B cell (primary cell): ENCODE results near the gene MAPT. TPM values are rescaled to one million over a fixed set of nuclear protein-coding genes. Genes with fewer than 3 reads are reported as not detected.

Experiments
- ATAC-seq: fragments of 200-7000 bp; cut with Tn5 transposase; one replicate; pipeline ENCODE4 v1.10.0; 2021; ENCODE audit warnings: low read depth, mild to moderate bottlenecking, moderate number of reproducible peaks, moderate library complexity
- CTCF ChIA-PET: fragments of 350-600 bp; sonication (Branson Sonifier 250); formaldehyde crosslinking; loops from one replicate; lab custom pipeline; 2021; ENCODE audit warnings: antibody characterized with exemption, inconsistent platforms; lab: Charles Lee
- POLR2A ChIA-PET: fragments of 350-600 bp; sonication (Branson Sonifier 250); formaldehyde crosslinking; loops from one replicate; lab custom pipeline; 2021; ENCODE audit warnings: antibody characterized with exemption; lab: Charles Lee
- DNase-seq: peaks from one replicate; pipeline ENCODE4 v3.0.0; 2013
- H2AFZ ChIP-seq: 2 replicates; pipeline ENCODE4 v1.6.1; 2012; ENCODE audit warnings: mild to moderate bottlenecking, low read depth, low read length; ENCODE audit not compliant: insufficient read depth, poor library complexity, severe bottlenecking
- H3K27ac ChIP-seq, 2 donors: 1 replicate in 1 of 2; 2 replicates in 1 of 2; pipeline ENCODE4 v1.5.1; 2012 to 2013; ENCODE audit warnings: low read length in 2 of 2, mild to moderate bottlenecking in 2 of 2, moderate library complexity in 1 of 2
- H3K27me3 ChIP-seq, 4 experiments: fragments of 200-600 bp in 1 of 4; sonication (generic) in 1 of 4; replicated peaks in 1 of 4; 1 replicate in 2 of 4; 2 replicates in 2 of 4; pipeline versions ENCODE4 v1.6.1 to v1.7.0; 2013 to 2016; ENCODE audit warnings: low read length in 3 of 4, mild to moderate bottlenecking in 2 of 4, mixed read lengths in 1 of 4, moderate library complexity in 1 of 4; ENCODE audit not compliant: insufficient read depth in 4 of 4, control insufficient read depth in 3 of 4; ENCODE audit errors: control extremely low read depth in 1 of 4
- H3K36me3 ChIP-seq, 2 experiments: replicated peaks in 1 of 2; 1 replicate in 1 of 2; 2 replicates in 1 of 2; pipeline versions ENCODE4 v1.6.1 to v1.7.1; 2013; ENCODE audit warnings: low read length in 1 of 2; ENCODE audit not compliant: insufficient read depth in 2 of 2, control insufficient read depth in 1 of 2; ENCODE audit errors: control extremely low read depth in 1 of 2, extremely low read depth in 1 of 2
- H3K4me1 ChIP-seq, 2 donors: fragments of 200-600 bp in 1 of 2; sonication (generic) in 1 of 2; 1 replicate in 1 of 2; 2 replicates in 1 of 2; pipeline versions ENCODE4 v1.5.1 to v1.6.1; 2013 to 2017; ENCODE audit warnings: low read length in 2 of 2; ENCODE audit not compliant: control insufficient read depth in 2 of 2, insufficient read depth in 2 of 2
- H3K4me2 ChIP-seq: replicated peaks from 2 replicates; pipeline ENCODE3; 2012; ENCODE audit warnings: mild to moderate bottlenecking, low read depth, low read length; ENCODE audit not compliant: poor library complexity, severe bottlenecking
- H3K4me3 ChIP-seq, 5 experiments: fragments of 200-600 bp in 1 of 5; sonication (generic) in 1 of 5; 1 replicate in 3 of 5; 2 replicates in 2 of 5; pipeline versions ENCODE4 v1.5.1 to v1.7.0; 2011 to 2016; ENCODE audit warnings: low read length in 4 of 5, mild to moderate bottlenecking in 4 of 5, low read depth in 2 of 5, control low read depth in 1 of 5, moderate library complexity in 1 of 5; ENCODE audit not compliant: insufficient read depth in 1 of 5; ENCODE audit errors: control extremely low read depth in 1 of 5, extremely low read depth in 1 of 5
- H3K79me2 ChIP-seq: fragments of 200-600 bp; sonication (generic); one replicate; pipeline ENCODE4 v1.6.0; 2016; ENCODE audit warnings: low read length; ENCODE audit not compliant: control insufficient read depth, insufficient read depth
- H3K9ac ChIP-seq: fragments of 200-600 bp; sonication (generic); 2 replicates; pipeline ENCODE4 v1.6.1; 2017; ENCODE audit warnings: mild to moderate bottlenecking, low read length, moderate library complexity
- H3K9me3 ChIP-seq, 3 donors: one replicate each; pipeline versions ENCODE4 v1.6.1 to v1.7.1; 2013; ENCODE audit warnings: low read length in 2 of 3; ENCODE audit not compliant: control insufficient read depth in 2 of 3, insufficient read depth in 1 of 3; ENCODE audit errors: control extremely low read depth in 1 of 3
- H4K20me1 ChIP-seq: 2 replicates; pipeline ENCODE4 v1.6.0; 2012; ENCODE audit warnings: mild to moderate bottlenecking, low read length; ENCODE audit not compliant: insufficient read depth, control insufficient read depth, poor library complexity, severe bottlenecking
- H3K27ac Mint-ChIP-seq: one replicate; pipeline ENCODE4 v1.8.0; 2021; ENCODE audit warnings: mixed read lengths
- H3K27me3 Mint-ChIP-seq: one replicate; pipeline ENCODE4 v1.8.0; 2021; ENCODE audit warnings: mixed read lengths
- H3K4me1 Mint-ChIP-seq: one replicate; pipeline ENCODE4 v1.8.0; 2021; ENCODE audit warnings: mixed read lengths
- H3K4me3 Mint-ChIP-seq: one replicate; pipeline ENCODE4 v1.8.0; 2021; ENCODE audit warnings: mixed read lengths
- H3K9me3 Mint-ChIP-seq: one replicate; pipeline ENCODE4 v1.8.0; 2022; ENCODE audit warnings: mixed read lengths; ENCODE audit not compliant: insufficient read depth
- CTCF ChIP-seq: fragments of 200-600 bp; IDR thresholded peaks from one replicate; pipeline ENCODE4 v1.8.0; 2022; ENCODE audit warnings: antibody characterized with exemption, mild to moderate bottlenecking
- EZH2 ChIP-seq: IDR thresholded peaks from 2 replicates; pipeline ENCODE4 v1.6.1; 2012; ENCODE audit warnings: borderline replicate concordance, low read depth, mild to moderate bottlenecking, moderate library complexity, low read length; ENCODE audit not compliant: insufficient read depth, poor library complexity, severe bottlenecking
- WGBS: methylation state at CpG from one replicate; pipeline ENCODE4 v1.1.5; 2013; ENCODE audit warnings: missing lambda C conversion rate; ENCODE audit not compliant: insufficient coverage; 5-methylcytosine and 5-hydroxymethylcytosine counted together
- intact Hi-C: fragments of 100-400 bp; cut with micrococcal nuclease; formaldehyde crosslinking; loops from one replicate; pipeline ENCODE4 v1.10.0; 2022
- polyA plus RNA-seq: library from polyadenylated mRNA; depleted of rRNA; stranded (reverse); fragments of >200 nt; gene quantifications from 2 replicates; pipeline ENCODE4 v1.2.3, GENCODE V29; 2012
- total RNA-seq, 2 donors: library from RNA; stranded (reverse); fragments of 120-200 nt in 1 of 2; gene quantifications; 1 replicate in 1 of 2; 2 replicates in 1 of 2; pipeline versions ENCODE4 v1.2.3 to v1.2.4, GENCODE V29; 2013 to 2022

MAPT gene
- total and polyA plus RNA-seq, 2 donors (not counting 1 experiment from before 2014, with no cell fraction given), result 0.13 to 0.20 TPM

GRCh38 chr17:46045639-46046038 lies 151.3 kb downstream of the MAPT start:
- no peak overlapping the region for H3K27ac Mint-ChIP-seq
- Histone ChIP-seq H3K4me3 (no peak overlapping the region), H4K20me1 (peaks cover 19% of the 10 kb centered on the region), H3K27me3 (no peaks in the 10 kb centered on the region), H3K36me3 (peaks cover 8 to 80% of the 10 kb centered on the region in 2 experiments), H2AFZ (no peak overlapping the region), H3K4me2 (no peak overlapping the region), H3K4me1 (no peaks in the 10 kb centered on the region), H3K9ac (no peak overlapping the region), H3K27ac (no peak overlapping the region), H3K79me2 (peaks cover 16% of the 10 kb centered on the region), H3K9me3 (no peaks in the 10 kb centered on the region)
- DNase-seq, result no peak
- H3K9me3 Mint-ChIP-seq, result no peaks in the 10 kb centered on the region
- intact Hi-C loops, result no loop called here
- WGBS, result 100% methylated on average over 1 of the region's 3 CpGs
- no peak for ATAC-seq
- peaks cover 3% of the 10 kb centered on the region for H3K4me1 Mint-ChIP-seq
- ChIA-PET CTCF (interaction anchor here (0.7 to 5.9 kb wide), 6 partner anchors 12 to 170 kb away, joined by 3 to 126 read pairs (median 20); no protein-coding TSS in a partner anchor), POLR2A (no interaction called here)
- no peak overlapping the region for H3K4me3 Mint-ChIP-seq
- H3K27me3 Mint-ChIP-seq, result no peaks in the 10 kb centered on the region
- TF ChIP-seq CTCF (no peak), EZH2 (no peak)

GRCh38 chr17:46046957-46047356 lies 152.6 kb downstream of the MAPT start:
- ChIA-PET POLR2A (interaction anchor here (0.7 kb wide), 1 partner anchor 20 kb away, joined by 5 read pairs; no protein-coding TSS in a partner anchor), CTCF (interaction anchor here (1.6 to 5.9 kb wide), 3 partner anchors 13 to 165 kb away, joined by 3 to 126 read pairs (median 5); no protein-coding TSS in a partner anchor)
- Histone ChIP-seq H3K36me3 (peaks cover 10 to 82% of the 10 kb centered on the region in 2 experiments), H3K4me2 (no peak overlapping the region), H3K4me1 (no peaks in the 10 kb centered on the region), H3K27me3 (no peaks in the 10 kb centered on the region), H3K27ac (no peak overlapping the region), H4K20me1 (peaks cover 19% of the 10 kb centered on the region), H3K9me3 (no peaks in the 10 kb centered on the region), H3K4me3 (no peak overlapping the region), H3K79me2 (peaks cover 16% of the 10 kb centered on the region), H2AFZ (no peak overlapping the region), H3K9ac (no peak overlapping the region)
- Mint-ChIP-seq H3K27me3 (no peaks in the 10 kb centered on the region), H3K9me3 (no peaks in the 10 kb centered on the region), H3K4me1 (peaks cover 5% of the 10 kb centered on the region), H3K4me3 (no peak overlapping the region), H3K27ac (no peak overlapping the region)
- no peak for DNase-seq
- no peak for TF ChIP-seq EZH2
- TF ChIP-seq CTCF, result no peak
- WGBS, result no CpG with 5 or more reads among the region's 1 CpG
- no peak for ATAC-seq
- intact Hi-C loops, result no loop called here
